GM21526 (cell line): ENCODE data around the gene FILIP1L.

Experiments
- ATAC-seq: cut with Tn5 transposase; IDR thresholded peaks from one replicate; pipeline ENCODE4 v1.9.1; 2021; ENCODE audit warnings: moderate library complexity; ENCODE audit not compliant: unreplicated experiment, low FRiP score

The FILIP1L gene

GRCh38 chr3:99877031-99877579, 237.2 kb downstream of the FILIP1L start:
- ATAC-seq, result no peak

GRCh38 chr3:99875929-99876841, 238.1 kb downstream of the FILIP1L start:
- peak; percentile 92 for ATAC-seq

- no peak for ATAC-seq
Measured at GRCh38 chr3:99875581-99875928, 238.7 kb downstream of the FILIP1L start.

GRCh38 chr3:99874237-99875002, 239.9 kb downstream of the FILIP1L start:
- ATAC-seq, result no peak

GRCh38 chr3:99873269-99874102, 240.8 kb downstream of the FILIP1L start:
- ATAC-seq, result no peak

- ATAC-seq, result no peak
Measured at GRCh38 chr3:99872923-99873254, 241.4 kb downstream of the FILIP1L start.

- ATAC-seq, result no peak
Measured at GRCh38 chr3:99871231-99872045, 242.9 kb downstream of the FILIP1L start.

- ATAC-seq, result no peak
Measured at GRCh38 chr3:99870712-99871111, 243.6 kb downstream of the FILIP1L start.

GRCh38 chr3:99869621-99870020, 244.7 kb downstream of the FILIP1L start:
- ATAC-seq, result no peak

GRCh38 chr3:99868311-99868646, 246.0 kb downstream of the FILIP1L start:
- ATAC-seq, result no peak

GRCh38 chr3:99867594-99868310, 246.5 kb downstream of the FILIP1L start:
- no peak for ATAC-seq

GRCh38 chr3:99866261-99866761, 248.0 kb downstream of the FILIP1L start:
- ATAC-seq, result no peak

GRCh38 chr3:99865321-99865720, 249.0 kb downstream of the FILIP1L start:
- no peak for ATAC-seq

GRCh38 chr3:99864289-99864688, 250.0 kb downstream of the FILIP1L start:
- ATAC-seq, result no peak

- ATAC-seq, result no peak
Measured at GRCh38 chr3:99863588-99863987, 250.7 kb downstream of the FILIP1L start.

- ATAC-seq, result no peak
Measured at GRCh38 chr3:99863002-99863401, 251.3 kb downstream of the FILIP1L start.

GRCh38 chr3:99862208-99862607, 252.1 kb downstream of the FILIP1L start:
- ATAC-seq, result no peak

GRCh38 chr3:99861216-99861615, 253.1 kb downstream of the FILIP1L start:
- no peak for ATAC-seq

GRCh38 chr3:99859825-99860224, 254.5 kb downstream of the FILIP1L start:
- ATAC-seq, result no peak
